GM19023 (cell line): ENCODE results near the gene C16orf96.

ENCODE experiments used
- ATAC-seq: cut with Tn5 transposase; IDR thresholded peaks from one replicate; pipeline ENCODE4 v1.9.1; 2021; ENCODE audit warnings: mild to moderate bottlenecking, moderate library complexity; ENCODE audit not compliant: unreplicated experiment

The C16orf96 gene

GRCh38 chr16:4599037-4599436 lies 42.9 kb downstream of the C16orf96 start:
- no peak for ATAC-seq

- ATAC-seq: no peak
These were observed 43.4 kb downstream of the C16orf96 start for GRCh38 chr16:4599545-4599944.

- ATAC-seq: no peak
These were observed 45.1 kb downstream of the C16orf96 start for GRCh38 chr16:4601036-4601863.

GRCh38 chr16:4601864-4602186 lies 45.7 kb downstream of the C16orf96 start:
- ATAC-seq: no peak

GRCh38 chr16:4602331-4602730 lies 46.2 kb downstream of the C16orf96 start:
- ATAC-seq: no peak

GRCh38 chr16:4603624-4604170 lies 47.6 kb downstream of the C16orf96 start:
- ATAC-seq: no peak

GRCh38 chr16:4604401-4604800 lies 48.3 kb downstream of the C16orf96 start:
- no peak for ATAC-seq

- ATAC-seq: no peak
These were observed 50.2 kb downstream of the C16orf96 start for GRCh38 chr16:4606354-4606753.

- ATAC-seq: no peak
These were observed 51.9 kb downstream of the C16orf96 start for GRCh38 chr16:4607841-4608703.

- no peak for ATAC-seq
These were observed 52.5 kb downstream of the C16orf96 start for GRCh38 chr16:4608704-4608980.

- no peak for ATAC-seq
These were observed 53.3 kb downstream of the C16orf96 start for GRCh38 chr16:4609200-4610010.

GRCh38 chr16:4610011-4611005 lies 54.2 kb downstream of the C16orf96 start:
- ATAC-seq: no peak

GRCh38 chr16:4611337-4612021 lies 55.3 kb downstream of the C16orf96 start:
- ATAC-seq: no peak

- ATAC-seq: no peak
These were observed 56.4 kb downstream of the C16orf96 start for GRCh38 chr16:4612474-4612931.

GRCh38 chr16:4612977-4613635 lies 57.0 kb downstream of the C16orf96 start:
- ATAC-seq: no peak

- no peak for ATAC-seq
These were observed 57.8 kb downstream of the C16orf96 start for GRCh38 chr16:4613636-4614570.

- ATAC-seq: peak; percentile 53
These were observed 58.6 kb downstream of the C16orf96 start, which contains the start of gene UBALD1 for GRCh38 chr16:4614571-4615383. Gene UBALD1, minus strand, starts transcription at chr16:4614888. Its CDS starts 91 bp downstream, at chr16:4614797.
